ENCODE data around the gene UGT1A3.

DNA sequence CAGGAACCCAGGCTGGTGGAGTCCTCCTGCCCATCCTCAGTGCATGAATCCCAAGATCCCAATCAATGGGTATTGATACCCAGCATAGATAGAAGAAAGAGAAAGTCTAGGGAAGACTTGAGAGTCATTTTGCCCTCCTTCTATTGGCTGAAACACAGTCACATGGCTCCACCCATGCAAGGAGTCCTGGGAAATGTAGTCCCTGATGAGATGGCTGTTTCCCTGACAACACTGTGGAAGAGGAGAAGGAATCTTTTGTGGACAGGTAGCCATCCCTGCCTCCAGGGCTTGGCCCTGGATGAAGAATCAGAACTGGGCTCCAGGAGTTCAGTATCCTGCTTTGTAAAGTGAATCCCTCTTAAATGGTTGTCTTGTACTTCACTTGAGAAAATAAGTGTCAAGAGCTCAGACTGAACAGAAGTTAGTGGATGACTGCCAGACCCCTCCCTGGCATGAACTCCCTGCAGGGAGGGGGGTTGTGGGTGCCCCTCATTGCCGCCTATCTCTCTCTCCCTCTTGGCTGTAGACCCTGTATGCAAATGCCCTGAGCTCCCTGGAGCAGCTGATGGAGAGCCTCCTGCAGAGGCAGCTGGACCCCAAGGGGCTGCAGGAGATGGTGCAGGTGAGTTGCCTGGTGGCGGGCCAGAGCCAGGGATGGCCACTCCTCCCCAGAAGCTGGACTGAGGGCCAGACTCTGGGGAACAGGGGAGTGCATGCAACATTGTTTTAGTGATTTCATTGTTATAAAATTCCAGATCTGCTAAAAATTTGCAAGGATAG lies 85.4 kb downstream of the UGT1A3 start:
- TF ChIP-seq, protein P1, sequence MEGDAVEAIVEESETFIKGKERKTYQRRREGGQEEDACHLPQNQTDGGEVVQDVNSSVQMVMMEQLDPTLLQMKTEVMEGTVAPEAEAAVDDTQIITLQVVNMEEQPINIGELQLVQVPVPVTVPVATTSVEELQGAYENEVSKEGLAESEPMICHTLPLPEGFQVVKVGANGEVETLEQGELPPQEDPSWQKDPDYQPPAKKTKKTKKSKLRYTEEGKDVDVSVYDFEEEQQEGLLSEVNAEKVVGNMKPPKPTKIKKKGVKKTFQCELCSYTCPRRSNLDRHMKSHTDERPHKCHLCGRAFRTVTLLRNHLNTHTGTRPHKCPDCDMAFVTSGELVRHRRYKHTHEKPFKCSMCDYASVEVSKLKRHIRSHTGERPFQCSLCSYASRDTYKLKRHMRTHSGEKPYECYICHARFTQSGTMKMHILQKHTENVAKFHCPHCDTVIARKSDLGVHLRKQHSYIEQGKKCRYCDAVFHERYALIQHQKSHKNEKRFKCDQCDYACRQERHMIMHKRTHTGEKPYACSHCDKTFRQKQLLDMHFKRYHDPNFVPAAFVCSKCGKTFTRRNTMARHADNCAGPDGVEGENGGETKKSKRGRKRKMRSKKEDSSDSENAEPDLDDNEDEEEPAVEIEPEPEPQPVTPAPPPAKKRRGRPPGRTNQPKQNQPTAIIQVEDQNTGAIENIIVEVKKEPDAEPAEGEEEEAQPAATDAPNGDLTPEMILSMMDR (IDR thresholded peaks at IDR 0.05) = no peak
- TF ChIP-seq POLR2A (IDR thresholded peaks at IDR 0.05) = no peak
- TF ChIP-seq POLR2AphosphoS5 (IDR thresholded peaks at IDR 0.05) = no peak
- TF ChIP-seq EP300 (IDR thresholded peaks at IDR 0.05) = no peak
